Ovary (tissue), 3 donors: ENCODE data around the gene BEST3.

Source experiments
- POLR2A ChIP-seq: fragments of 450-650 bp; IDR thresholded peaks from one replicate; pipeline ENCODE4 v1.6.1; 2017; ENCODE audit warnings: antibody characterized with exemption, mild to moderate bottlenecking, moderate library complexity
- TF ChIP-seq, protein P1 (sequence below), 3 donors: fragments of 450-650 bp in 2 of 3; fragments of 200-600 bp in 1 of 3; IDR thresholded peaks; one replicate each; pipeline versions ENCODE4 v1.5.1 to v1.8.0; 2016 to 2022; ENCODE audit warnings: antibody characterized with exemption in 3 of 3, mild to moderate bottlenecking in 1 of 3
- donor health status: DM: no; HTN: no; CAD: no.

DNA sequence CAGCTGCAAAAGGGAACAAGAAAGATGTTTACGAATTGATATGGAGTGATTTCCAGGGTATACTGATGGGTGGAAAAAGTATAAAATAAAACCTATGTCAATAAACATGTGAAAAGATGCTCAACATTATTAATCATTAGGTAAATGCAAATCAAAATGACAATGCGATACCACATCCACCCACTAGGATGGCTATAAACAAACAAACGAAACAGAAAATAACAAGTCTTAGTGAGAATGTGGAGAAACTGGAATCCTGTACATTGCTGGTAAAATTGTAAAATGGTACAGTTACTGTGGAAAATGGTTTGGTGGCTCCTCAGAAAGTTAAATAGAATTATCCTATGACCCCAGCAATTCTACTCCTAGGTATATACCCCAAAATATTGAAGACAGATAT is 9.5 kb upstream of the BEST3 start:
- TF ChIP-seq, protein P1, sequence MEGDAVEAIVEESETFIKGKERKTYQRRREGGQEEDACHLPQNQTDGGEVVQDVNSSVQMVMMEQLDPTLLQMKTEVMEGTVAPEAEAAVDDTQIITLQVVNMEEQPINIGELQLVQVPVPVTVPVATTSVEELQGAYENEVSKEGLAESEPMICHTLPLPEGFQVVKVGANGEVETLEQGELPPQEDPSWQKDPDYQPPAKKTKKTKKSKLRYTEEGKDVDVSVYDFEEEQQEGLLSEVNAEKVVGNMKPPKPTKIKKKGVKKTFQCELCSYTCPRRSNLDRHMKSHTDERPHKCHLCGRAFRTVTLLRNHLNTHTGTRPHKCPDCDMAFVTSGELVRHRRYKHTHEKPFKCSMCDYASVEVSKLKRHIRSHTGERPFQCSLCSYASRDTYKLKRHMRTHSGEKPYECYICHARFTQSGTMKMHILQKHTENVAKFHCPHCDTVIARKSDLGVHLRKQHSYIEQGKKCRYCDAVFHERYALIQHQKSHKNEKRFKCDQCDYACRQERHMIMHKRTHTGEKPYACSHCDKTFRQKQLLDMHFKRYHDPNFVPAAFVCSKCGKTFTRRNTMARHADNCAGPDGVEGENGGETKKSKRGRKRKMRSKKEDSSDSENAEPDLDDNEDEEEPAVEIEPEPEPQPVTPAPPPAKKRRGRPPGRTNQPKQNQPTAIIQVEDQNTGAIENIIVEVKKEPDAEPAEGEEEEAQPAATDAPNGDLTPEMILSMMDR (IDR thresholded peaks at IDR 0.05), result no peak
- no peak for TF ChIP-seq POLR2A
